ENCODE data around the gene KRTAP5-2.
"Not testable (repeated sequence)": the region's sequence is repeated elsewhere in the genome, so short reads cannot be mapped to it uniquely, and the experiment has no call there.

The KRTAP5-2 gene

GRCh38 chr11:1586699-1587098 is 11.4 kb downstream of the KRTAP5-2 start:
- no peak for DNase-seq

GRCh38 chr11:1584661-1585370 is 13.3 kb downstream of the KRTAP5-2 start, which contains the start of gene KRTAP5-1:
TSS of gene KRTAP5-1 (minus strand) at chr11:1585283. CDS start at chr11:1585249, 34 bp downstream.
- not testable (repeated sequence) for DNase-seq

GRCh38 chr11:1582909-1583308 is 15.2 kb downstream of the KRTAP5-2 start:
- DNase-seq = not testable (repeated sequence)

- no peak for DNase-seq
Measured at GRCh38 chr11:1581976-1582375, 16.1 kb downstream of the KRTAP5-2 start.

DNA sequence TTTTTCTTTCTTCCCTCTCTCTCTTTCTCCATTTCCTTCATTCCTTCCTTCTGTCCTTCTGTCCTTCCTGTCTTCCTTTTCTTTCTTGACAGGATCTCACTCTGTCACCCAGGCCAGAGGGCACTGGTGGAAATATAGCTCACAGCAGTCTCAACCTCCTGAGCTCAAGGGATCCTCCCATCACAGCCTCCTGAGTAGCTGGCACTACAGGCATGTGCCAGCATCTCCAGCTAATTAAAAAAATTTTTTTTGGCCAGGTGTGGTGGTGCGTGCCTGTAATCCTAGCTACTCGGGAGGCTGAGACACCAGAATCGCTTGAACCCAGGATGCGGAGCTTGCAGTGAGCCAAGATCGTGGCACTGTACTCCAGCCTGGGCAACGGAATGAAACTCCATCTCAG is 21.3 kb downstream of the KRTAP5-2 start:
- no peak for DNase-seq

- DNase-seq = not testable (repeated sequence)
Measured at GRCh38 chr11:1575756-1576155, 22.3 kb downstream of the KRTAP5-2 start.

DNA sequence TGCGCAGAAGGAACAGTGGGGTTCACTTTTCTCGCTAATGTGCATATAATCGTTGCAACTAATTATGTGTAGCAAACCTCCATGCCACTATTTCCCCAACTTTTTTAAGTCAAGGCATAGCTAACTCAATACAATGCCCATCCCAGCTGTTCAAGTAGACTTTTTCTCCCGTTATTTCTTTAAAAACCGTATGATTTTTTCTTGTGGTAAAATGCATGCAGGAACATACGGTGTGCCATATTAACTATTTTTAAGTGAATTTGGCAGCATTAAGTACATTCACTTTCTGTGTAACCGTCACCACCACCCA is 23.2 kb downstream of the KRTAP5-2 start:
- no peak for DNase-seq

DNA sequence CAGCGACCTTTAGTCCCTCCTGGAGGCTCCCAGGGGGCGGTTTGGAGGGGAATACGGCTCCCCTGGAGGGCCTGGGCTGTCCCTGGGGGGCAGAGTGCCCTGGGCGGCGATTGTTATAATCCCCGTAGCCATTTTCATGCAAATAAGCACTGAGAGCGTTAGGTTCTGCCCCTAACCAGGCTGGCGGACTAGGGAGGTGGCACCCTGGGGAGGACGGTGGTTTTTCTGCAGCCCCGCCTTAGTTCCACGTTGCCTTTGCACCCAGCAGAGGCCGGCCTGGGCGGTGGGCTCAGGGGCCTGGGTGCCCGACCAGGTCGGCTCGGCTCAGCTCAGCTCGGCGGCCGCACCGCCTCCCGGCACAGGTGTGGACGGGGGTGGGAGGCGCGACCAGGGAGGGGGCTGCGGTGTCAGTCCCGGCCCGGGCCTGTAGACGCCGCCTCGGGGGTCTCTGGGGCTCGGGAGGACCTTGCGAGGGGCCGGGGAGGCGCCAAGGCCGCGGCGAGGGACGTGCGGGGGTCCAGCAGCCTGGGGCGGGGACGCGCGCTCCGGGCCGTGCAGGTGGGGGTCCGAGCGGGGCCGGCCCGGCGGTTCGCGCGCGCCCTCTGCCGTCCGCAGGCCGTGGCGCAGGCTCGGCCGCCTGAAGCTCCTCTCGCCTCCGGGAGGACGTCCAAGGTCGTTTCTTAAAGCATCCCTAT is 23.7 kb downstream of the KRTAP5-2 start:
- DNase-seq = peak in 2 of 4 experiments; percentile 36 to 58

- no peak for DNase-seq
Measured at GRCh38 chr11:1573903-1574237, 24.2 kb downstream of the KRTAP5-2 start.

GRCh38 chr11:1573077-1573902 is 24.8 kb downstream of the KRTAP5-2 start:
- no peak for DNase-seq

- DNase-seq = peak; percentile 71 to 95 (median 86)
Measured at GRCh38 chr11:1572197-1573076, 25.7 kb downstream of the KRTAP5-2 start, which contains the start of gene DUSP8. TSS of gene DUSP8 (minus strand) at chr11:1572271. CDS start at chr11:1565826, 6,445 bp downstream.

DNA sequence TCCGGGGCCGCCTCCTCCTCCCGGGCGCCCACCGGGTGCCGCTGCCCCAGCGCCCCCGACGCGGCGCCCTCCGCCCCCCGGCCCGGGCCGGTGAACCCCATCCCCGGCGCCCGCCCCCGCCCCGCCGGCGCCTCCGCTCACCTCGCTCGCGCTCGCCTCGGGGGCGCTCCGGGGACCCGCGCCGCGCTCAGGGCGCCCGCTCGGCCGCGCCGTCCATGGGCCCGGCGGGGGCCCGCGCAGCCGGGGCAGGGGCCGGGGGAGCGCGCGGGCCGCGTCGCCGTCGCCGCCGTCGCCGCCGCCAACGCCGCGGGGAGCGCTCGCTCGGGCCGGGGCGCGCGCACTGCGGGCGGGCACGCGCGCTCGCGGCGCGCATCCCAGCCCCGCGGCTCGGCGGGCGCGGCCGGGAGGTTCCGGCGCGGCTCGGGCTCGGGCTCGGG is 26.3 kb downstream of the KRTAP5-2 start:
- DNase-seq = no peak

DNA sequence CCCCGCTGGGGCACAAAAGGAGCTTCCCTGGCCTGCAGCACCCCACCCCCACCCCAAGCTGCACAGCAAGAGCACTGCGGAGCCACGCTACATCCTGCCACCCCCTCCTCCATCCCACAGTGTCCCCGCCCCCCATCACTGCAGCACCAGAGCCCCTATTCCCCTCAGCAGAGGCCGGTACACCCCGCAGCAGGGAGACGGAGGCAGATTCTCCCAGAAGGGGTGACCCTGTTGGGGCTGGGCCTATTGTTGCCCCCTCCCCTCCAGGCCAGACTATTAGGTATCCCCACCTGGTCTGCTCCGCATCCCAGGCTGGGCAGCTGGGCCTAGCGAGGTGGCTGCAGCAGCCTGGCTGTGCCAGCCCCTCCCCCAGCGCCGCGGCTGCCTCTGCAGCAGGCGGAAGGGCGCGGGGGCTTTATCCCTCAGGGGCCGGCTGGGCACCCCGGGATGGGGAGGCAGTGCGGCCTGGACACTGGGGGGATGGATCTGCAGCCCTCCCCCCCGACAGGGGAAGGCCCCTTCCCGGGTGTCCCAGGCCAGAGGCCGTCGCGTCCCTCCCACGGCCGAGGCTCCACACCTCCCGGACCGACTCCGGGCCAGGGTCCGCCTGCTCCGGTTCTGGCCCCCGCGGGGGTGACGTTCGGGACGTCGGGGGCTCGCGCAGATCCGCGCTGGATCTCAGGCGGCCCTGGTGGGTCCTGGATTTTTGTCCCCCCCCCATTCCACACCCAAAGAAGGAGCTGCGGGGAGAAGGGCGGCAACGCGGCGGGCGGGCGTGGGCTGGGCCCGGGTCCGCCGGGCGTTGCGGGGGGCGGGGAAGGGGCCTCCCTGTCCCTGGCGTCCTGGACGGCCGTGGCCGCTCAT is 27.0 kb downstream of the KRTAP5-2 start:
- peak in 1 of 4 experiments; percentile 49 for DNase-seq

DNA sequence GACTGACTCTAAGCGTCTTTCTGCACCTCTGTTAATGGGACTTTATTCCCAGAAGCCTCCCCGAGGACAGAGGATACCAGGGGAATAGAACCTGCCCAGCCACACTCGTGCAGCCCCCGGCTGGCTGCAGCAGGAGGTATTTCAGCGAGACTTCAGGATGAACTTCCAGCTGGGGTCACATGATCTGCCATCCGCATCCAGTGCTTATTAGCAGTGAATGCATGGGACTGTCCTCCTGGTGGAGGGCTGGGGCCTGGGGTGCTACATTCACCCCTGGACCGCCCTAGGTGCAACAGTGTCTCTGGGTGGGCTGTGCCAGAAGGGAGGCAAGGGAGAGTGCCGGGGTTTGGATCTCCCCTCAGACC is 27.6 kb downstream of the KRTAP5-2 start:
- no peak for DNase-seq

DNA sequence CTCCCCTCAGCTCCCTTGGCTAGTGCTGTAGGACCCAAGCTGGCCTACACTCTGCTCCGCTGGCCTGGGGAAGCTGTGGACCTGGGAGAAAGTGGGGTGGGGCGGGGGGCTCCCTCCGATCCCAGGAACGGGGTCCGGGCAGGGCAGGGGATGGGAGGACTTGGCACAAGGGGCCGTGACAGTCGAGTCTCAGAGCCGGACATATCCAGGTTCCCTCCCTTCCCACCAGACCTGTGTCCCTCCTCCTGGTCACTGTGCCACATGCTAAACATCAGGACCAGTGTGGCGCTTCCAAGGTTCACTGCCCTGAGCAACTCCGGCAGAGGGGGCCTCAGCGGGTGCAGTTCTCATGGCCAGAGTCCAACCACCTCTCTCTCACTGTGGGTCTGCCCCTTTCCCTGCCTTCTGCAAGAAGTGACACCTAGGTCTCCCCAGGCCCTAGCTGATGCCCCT is 28.1 kb downstream of the KRTAP5-2 start:
- no peak for DNase-seq

DNA sequence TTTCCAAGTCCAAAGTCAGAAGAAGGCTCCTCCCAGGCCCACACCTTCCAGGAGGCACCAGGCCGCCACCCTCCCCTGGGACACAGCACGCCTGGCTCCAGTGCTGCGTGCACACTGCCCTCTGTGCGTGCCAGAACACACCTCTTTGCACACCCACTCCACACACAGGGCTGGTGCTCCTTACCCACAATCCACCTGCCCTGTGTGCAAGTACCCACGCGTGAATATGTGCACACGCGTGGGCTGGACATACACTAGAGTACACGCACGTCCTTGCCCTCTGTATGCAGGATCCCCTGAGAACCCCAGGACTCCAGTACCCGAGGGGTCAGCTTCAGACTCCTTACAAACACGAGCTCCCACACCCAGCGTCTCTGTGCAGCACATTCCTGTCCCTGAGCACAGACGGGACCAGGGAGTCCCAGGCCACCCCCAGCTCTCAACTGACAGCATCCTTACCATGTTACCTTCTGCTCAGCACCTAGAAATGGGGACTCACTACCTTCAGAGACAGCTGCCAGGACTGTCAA is 28.8 kb downstream of the KRTAP5-2 start:
- DNase-seq = no peak

GRCh38 chr11:1568441-1568911 is 29.6 kb downstream of the KRTAP5-2 start:
- DNase-seq = no peak

DNA sequence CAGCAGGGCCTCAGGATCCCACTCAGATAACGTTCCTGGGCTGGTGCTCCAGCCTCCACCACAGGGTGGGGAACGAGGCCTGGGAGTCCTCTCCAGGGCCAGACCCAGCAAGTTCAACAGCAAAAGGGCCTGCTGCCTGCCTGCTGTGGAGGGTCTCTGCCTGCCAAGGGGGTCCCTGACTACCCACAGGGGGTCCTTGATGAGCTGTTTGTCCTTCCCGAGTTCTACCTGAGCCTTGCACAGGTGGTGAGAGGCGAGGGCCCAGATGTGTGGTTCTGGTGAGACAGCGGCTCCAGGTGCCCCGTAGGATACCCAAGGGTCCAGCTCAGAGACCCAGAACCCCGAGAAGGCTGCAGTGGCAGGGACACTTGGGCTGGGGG is 30.4 kb downstream of the KRTAP5-2 start:
- no peak for DNase-seq

- no peak for DNase-seq
Measured at GRCh38 chr11:1567052-1567720, 30.9 kb downstream of the KRTAP5-2 start.

GRCh38 chr11:1566381-1567051 is 31.6 kb downstream of the KRTAP5-2 start:
- DNase-seq = no peak
